Nephron (organoid): Measurements from ENCODE around the gene MYLK.
A peak's percentile ranks its signal among the peaks of the same experiment; 100 is the strongest.

Experiments used
- H3K27ac Mint-ChIP-seq, 3 experiments: 2 replicates each; pipeline ENCODE4 v1.8.0; 2020; ENCODE audit warnings: mixed read lengths in 3 of 3, mild to moderate bottlenecking in 2 of 3, moderate library complexity in 1 of 3
- H3K27me3 Mint-ChIP-seq: 2 replicates; pipeline ENCODE4 v1.8.0; 2021; ENCODE audit warnings: low read depth, mild to moderate bottlenecking, moderate library complexity, mixed read lengths
- H3K36me3 Mint-ChIP-seq: 2 replicates; pipeline ENCODE4 v1.8.0; 2020; ENCODE audit warnings: low read depth, mixed read lengths
- H3K4me1 Mint-ChIP-seq: 2 replicates; pipeline ENCODE4 v1.8.0; 2020; ENCODE audit warnings: mixed read lengths
- H3K4me3 Mint-ChIP-seq, 3 experiments: 2 replicates each; pipeline ENCODE4 v1.8.0; 2020; ENCODE audit warnings: mild to moderate bottlenecking in 3 of 3, mixed read lengths in 3 of 3, moderate library complexity in 2 of 3
- H3K9me3 Mint-ChIP-seq: 2 replicates; pipeline ENCODE4 v1.8.0; 2020; ENCODE audit warnings: mixed read lengths
- TF ChIP-seq, protein P1 (sequence below), 3 experiments: fragments of 200-600 bp; sonication (generic); IDR thresholded peaks; one replicate each; pipeline ENCODE4 v1.5.0; 2021; ENCODE audit warnings: antibody characterized with exemption in 3 of 3; ENCODE audit not compliant: unreplicated experiment in 3 of 3

The MYLK gene

DNA sequence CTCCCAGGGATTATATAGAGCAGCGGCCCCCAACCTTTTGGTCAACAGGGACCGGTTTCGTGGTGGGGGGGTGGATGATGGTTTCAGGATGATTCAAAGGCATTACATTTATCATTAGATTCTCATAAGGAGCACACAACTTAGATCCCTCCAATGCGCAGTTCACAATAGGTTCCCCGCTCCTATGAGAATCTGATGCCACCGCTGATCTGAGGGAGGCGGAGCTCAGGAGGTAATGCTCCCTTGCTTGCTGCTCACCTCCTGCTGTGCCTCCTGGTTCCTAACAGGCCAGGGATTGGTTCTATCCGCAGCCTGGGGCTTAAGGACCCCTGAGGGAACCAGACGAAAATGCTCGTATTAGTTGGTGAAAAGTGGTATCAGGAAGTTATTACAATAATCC lies 298.0 kb downstream of the MYLK start:
- Mint-ChIP-seq H3K36me3 (peaks cover 35% of the 10 kb centered on the region), H3K4me3 (no peak overlapping the region), H3K9me3 (peaks cover 2% of the 10 kb centered on the region), H3K27ac (no peak overlapping the region), H3K27me3 (no peaks in the 10 kb centered on the region), H3K4me1 (peaks cover 18% of the 10 kb centered on the region)
- TF ChIP-seq, protein P1, sequence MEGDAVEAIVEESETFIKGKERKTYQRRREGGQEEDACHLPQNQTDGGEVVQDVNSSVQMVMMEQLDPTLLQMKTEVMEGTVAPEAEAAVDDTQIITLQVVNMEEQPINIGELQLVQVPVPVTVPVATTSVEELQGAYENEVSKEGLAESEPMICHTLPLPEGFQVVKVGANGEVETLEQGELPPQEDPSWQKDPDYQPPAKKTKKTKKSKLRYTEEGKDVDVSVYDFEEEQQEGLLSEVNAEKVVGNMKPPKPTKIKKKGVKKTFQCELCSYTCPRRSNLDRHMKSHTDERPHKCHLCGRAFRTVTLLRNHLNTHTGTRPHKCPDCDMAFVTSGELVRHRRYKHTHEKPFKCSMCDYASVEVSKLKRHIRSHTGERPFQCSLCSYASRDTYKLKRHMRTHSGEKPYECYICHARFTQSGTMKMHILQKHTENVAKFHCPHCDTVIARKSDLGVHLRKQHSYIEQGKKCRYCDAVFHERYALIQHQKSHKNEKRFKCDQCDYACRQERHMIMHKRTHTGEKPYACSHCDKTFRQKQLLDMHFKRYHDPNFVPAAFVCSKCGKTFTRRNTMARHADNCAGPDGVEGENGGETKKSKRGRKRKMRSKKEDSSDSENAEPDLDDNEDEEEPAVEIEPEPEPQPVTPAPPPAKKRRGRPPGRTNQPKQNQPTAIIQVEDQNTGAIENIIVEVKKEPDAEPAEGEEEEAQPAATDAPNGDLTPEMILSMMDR (IDR thresholded peaks at IDR 0.05; ENCODE audit: unreplicated experiment in 3 of 3) = no peak

DNA sequence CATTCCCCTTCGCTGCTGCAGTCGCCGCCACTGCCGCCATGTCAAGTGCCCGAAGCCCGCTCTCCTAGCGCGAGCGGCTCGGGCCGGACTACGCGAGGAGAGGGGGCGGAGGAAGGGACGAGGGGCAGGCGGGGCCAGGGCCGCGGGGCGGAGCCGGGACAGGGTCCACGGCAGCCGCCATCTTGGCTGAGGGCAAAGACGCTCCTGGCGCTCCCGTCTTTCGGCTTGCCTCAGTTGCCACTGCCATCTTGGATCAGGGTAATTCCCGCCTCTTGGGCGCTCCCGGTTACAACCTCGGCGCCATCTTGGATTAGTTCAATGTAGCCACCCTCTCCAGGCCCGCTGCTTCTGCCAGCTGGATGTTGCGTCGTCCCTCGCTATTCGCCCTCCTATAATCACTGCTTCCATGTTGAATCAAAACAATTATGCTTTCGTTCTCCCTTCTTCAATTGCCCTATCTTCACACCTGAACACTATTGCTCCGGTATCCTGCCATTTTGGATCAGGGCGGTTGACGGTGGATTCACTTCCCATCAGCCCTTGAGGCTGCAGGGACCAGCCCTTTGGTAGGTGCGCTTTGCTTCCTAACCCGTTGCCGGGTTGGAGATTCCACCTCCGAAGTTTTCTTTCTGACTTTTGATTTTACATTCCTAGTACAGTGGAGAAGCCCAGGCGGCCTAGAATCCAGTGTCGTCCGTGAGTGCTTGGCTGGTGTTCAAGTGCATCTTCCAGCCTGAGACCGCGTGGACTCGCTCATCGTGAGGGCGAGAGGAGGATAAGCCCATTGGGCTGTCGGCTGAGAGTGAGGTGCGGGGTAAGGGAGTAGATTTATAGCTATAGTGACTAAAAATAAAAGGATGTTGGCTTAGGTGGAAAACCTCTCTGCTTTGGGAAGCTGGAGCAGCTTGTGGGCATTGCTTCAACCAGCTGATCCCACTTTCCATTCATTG lies 298.9 kb downstream of the MYLK start, which contains the start of gene HACD2:
Gene HACD2, minus strand, starts transcription at position 66 of the 950 bp plus-strand sequence. Its CDS starts 26 bp downstream, at position 40.
- peak within 1 kb of the TSS; percentile 46 to 86 (median 74) for H3K27ac Mint-ChIP-seq
- peaks cover 30% of the 10 kb centered on the region for H3K36me3 Mint-ChIP-seq
- peaks cover 2% of the 10 kb centered on the region for H3K9me3 Mint-ChIP-seq
- TF ChIP-seq, protein P1 (IDR thresholded peaks at IDR 0.05; ENCODE audit: unreplicated experiment in 3 of 3) = no peak
- peak within 1 kb of the TSS in 2 of 3 experiments; percentile 93 to 96 for H3K4me3 Mint-ChIP-seq
- H3K4me1 Mint-ChIP-seq = peaks cover 18% of the 10 kb centered on the region
- H3K27me3 Mint-ChIP-seq = no peaks in the 10 kb centered on the region

DNA sequence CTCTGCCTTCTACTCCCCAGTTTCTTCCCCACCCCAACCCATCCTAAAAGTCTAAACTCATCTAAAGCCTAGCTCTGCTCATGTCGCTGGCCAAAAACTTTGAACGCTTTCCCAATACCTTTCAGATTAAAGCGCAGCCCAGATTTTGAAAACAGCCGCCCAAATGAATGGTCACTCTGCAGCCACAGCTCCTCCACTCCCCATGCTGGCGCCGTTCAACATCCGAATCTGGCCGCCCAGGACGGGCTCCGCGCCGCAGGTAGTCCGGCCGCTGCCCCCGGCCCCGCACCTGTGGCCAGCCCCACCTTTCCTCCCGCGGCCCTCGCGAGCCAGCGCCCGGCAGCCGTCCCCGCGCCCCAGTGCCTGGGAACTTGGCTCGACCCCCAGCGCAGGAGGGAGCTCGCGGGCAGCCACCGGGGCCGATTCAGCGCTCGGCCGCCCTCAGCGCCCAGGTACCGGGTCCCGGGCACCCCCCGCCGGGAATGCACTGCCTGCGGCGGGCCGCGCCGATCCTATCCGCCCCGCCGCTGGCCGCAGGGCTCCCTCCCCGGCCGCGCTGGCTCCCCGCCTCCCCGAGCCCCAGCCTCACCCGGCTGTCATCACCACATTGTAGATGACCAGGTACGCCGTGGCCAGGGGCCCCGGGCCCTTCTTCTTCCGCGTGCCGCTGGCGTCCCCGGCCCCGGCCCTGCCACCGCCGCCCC lies 299.7 kb downstream of the MYLK start:
- TF ChIP-seq, protein P1 (IDR thresholded peaks at IDR 0.05; ENCODE audit: unreplicated experiment in 3 of 3) = peak in 1 of 3 experiments; percentile 5
- peaks cover 18% of the 10 kb centered on the region for H3K4me1 Mint-ChIP-seq
- H3K27ac Mint-ChIP-seq = peak overlapping the region; percentile 46 to 86 (median 74)
- H3K4me3 Mint-ChIP-seq = peak overlapping the region in 2 of 3 experiments; percentile 93 to 96
- H3K36me3 Mint-ChIP-seq = peaks cover 30% of the 10 kb centered on the region
- no peaks in the 10 kb centered on the region for H3K9me3 Mint-ChIP-seq
- no peaks in the 10 kb centered on the region for H3K27me3 Mint-ChIP-seq

DNA sequence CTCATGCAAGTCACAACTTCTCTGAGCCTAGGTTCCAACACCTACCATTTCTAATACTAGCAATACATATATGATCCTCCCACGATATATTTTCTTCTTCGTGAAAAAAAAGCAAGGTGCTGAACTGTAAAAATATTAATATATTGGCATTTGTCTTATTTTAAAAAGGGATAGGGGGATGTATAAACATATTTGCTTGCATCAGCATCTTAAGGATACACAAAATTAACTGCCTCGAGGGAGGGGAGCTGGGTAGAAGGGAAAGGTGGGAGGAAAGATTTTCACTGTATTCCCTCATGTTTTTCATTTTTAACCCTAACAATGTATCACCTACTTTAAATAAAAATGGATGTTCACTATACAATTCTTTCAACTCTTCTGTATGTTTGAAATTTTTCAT lies 300.6 kb downstream of the MYLK start:
- peaks cover 28% of the 10 kb centered on the region for H3K36me3 Mint-ChIP-seq
- peaks cover 18% of the 10 kb centered on the region for H3K4me1 Mint-ChIP-seq
- TF ChIP-seq, protein P1 (IDR thresholded peaks at IDR 0.05; ENCODE audit: unreplicated experiment in 3 of 3) = no peak
- peak overlapping the region in 2 of 3 experiments; percentile 93 to 96 for H3K4me3 Mint-ChIP-seq
- no peaks in the 10 kb centered on the region for H3K27me3 Mint-ChIP-seq
- H3K27ac Mint-ChIP-seq = no peak overlapping the region
- no peaks in the 10 kb centered on the region for H3K9me3 Mint-ChIP-seq

DNA sequence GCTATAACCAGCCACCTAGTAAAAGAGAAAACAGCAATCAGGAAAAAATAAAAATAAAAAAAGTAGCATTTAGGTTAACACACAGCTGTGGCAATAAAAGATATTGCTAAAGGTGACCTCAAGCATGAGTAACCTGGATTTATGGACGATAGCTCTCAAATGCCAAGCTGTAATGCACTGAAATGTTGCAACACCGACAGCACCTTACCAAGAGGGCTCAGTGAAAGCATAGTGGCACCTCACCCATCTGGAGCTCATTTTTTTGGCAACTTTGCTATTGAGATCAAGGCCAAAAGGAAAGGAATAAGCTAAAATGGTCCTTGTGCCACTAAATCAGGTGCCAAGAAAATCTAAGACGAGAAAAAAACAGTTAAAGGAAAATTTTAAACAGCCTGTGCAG lies 301.8 kb downstream of the MYLK start:
- no peaks in the 10 kb centered on the region for H3K9me3 Mint-ChIP-seq
- H3K36me3 Mint-ChIP-seq = peaks cover 32% of the 10 kb centered on the region
- no peaks in the 10 kb centered on the region for H3K27me3 Mint-ChIP-seq
- peak overlapping the region in 2 of 3 experiments; percentile 29 to 48 for H3K4me3 Mint-ChIP-seq
- H3K4me1 Mint-ChIP-seq = peaks cover 18% of the 10 kb centered on the region
- H3K27ac Mint-ChIP-seq = no peak overlapping the region
- TF ChIP-seq, protein P1 (IDR thresholded peaks at IDR 0.05; ENCODE audit: unreplicated experiment in 3 of 3) = no peak
